Bronchial epithelial cell (primary cell): ENCODE results near the gene ZSWIM6. TPM values are rescaled to one million over a fixed set of nuclear protein-coding genes. Genes with fewer than 3 reads are reported as not detected.

Source experiments
- DNase-seq: peaks from one replicate; pipeline ENCODE4 v3.0.0-alpha.2; 2010; ENCODE audit warnings: low read depth
- FAIRE-seq: peaks from 2 replicates; lab custom pipeline; 2011; peaks lifted over from hg19 to GRCh38; lab: Jason Lieb, UNC
- H3K27me3 ChIP-seq: 2 replicates; pipeline ENCODE4 v1.5.1; 2011; ENCODE audit warnings: low read length; ENCODE audit not compliant: control insufficient read depth, insufficient read depth
- H3K36me3 ChIP-seq: 2 replicates; pipeline ENCODE4 v1.5.1; 2011; ENCODE audit warnings: low read length; ENCODE audit not compliant: control insufficient read depth, insufficient read depth
- H3K4me3 ChIP-seq: 2 replicates; pipeline ENCODE4 v1.5.1; 2011; ENCODE audit warnings: mild to moderate bottlenecking, low read depth, low read length, control low read depth
- CTCF ChIP-seq: IDR thresholded peaks from 2 replicates; pipeline ENCODE4 v1.5.1; 2011; ENCODE audit warnings: mild to moderate bottlenecking, moderate library complexity, low read length, control low read depth, inconsistent platforms; ENCODE audit not compliant: insufficient read depth, severe bottlenecking
- total RNA-seq: library from RNA; depleted of rRNA; stranded (reverse); fragments of >200 nt; gene quantifications from 2 replicates; pipeline ENCODE4 v1.2.1, GENCODE V29; 2014

ZSWIM6 gene
- total RNA-seq, 1 donor from 2014 or later: 5.8 TPM

DNA sequence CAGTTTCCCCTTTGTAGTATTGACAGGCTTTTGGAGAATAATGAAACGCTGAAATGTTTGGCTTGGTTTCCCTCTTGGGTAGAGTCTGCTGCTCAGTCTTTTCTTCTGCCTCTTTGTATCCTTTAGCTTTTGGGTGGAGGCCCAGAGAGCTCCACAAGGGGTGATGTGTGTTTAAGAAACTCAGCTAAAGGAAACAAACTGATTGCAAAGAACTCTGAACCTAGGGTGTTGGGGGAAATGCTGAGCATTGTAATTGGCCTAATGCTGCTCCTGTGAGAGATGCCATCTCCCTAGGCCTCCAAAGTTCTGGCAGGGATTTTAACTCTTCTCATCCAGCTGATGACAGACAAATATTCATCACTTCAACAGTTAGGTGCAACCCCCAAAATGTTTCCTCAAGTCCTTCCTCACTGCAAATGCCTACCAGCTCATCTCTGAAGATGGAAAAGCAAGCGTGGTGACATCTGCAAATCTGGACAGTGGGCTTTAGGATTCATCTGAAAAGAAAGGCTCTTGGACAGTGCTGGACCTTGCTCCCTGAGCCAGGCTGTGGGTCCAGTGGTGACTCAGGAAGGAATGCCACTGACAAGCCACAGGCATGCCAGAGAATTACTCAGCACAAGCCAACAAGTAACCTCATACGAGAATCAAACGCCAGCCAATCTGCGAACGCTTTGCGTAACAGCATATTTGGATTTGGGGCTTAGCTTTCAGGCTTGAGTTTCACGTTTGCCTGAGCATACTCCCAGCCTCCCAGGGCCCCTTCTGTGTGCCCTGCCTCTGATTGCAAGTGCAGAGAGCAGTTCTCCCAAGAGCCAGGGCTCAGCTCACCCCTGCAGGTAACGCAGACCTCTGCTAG lies 30.5 kb upstream of the ZSWIM6 start:
- Histone ChIP-seq H3K4me3 (no peak overlapping the region), H3K36me3 (no peaks in the 10 kb centered on the region), H3K27me3 (no peaks in the 10 kb centered on the region)
- DNase-seq: peak; percentile 98
- no peak for TF ChIP-seq CTCF
- peak; percentile 97 for FAIRE-seq

GRCh38 chr5:61302200-61302563 lies 29.9 kb upstream of the ZSWIM6 start:
- no peak for FAIRE-seq
- DNase-seq: no peak
- Histone ChIP-seq H3K36me3 (no peaks in the 10 kb centered on the region), H3K4me3 (no peak overlapping the region), H3K27me3 (no peaks in the 10 kb centered on the region)
- no peak for TF ChIP-seq CTCF

DNA sequence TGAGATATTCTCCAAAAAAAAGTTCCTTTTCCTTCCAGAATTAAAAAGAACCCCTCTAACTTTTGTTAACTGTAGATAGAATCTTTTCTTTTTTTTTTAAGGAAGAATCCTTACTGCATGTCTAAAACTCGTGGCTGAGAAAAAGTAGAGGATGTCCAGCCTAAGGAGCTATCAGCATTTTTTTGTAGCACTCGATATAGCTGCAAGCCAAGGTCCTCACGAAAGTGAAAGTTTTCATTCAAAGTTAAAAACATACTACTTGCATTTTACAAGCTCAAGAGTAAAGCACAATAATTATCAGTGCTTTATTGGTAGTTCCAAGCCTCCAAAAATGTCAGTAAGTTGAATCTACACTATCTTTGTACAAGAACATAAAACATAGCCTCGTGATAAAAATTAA lies 28.7 kb upstream of the ZSWIM6 start:
- FAIRE-seq (no peak), DNase-seq (no peak)
- TF ChIP-seq CTCF: no peak
- no peak overlapping the region for H3K4me3 ChIP-seq
- no peaks in the 10 kb centered on the region for H3K27me3 ChIP-seq
- H3K36me3 ChIP-seq: no peaks in the 10 kb centered on the region

DNA sequence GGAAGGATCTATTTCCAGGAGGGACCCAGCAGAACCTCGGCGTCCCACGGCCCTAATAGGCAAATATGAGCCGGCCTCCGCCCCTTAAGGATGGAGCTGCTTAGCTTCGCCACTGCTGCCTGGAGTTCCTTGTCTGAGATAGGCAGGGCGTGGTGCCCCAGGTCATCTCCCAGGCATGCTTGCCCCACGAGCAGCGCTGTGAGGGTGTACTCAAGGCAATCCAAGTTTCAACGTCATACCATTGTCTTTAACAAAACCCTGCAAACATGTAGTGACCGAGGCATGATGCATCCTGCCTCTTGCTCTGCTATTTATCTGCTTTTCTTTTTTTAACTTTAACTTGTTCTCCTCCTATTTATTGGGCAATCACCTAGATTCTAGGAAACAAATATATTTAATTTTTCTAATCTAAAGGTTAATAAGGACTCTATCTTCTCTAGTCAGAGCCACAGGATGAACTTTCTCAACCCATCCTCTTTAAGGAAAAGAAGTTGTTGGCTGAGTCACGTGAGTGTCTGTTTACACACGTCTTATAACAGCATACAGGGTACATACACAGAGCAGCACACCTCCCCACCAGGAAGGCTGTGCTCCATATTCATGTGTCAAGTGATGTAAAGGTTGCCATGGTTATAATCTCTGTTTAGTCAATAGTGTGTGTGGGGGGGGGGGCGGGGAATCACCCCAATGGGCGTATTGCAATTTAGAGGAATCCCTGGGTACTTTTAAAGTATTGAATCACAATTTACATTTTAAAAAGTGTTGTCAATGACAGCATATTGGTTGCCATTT lies 27.3 kb upstream of the ZSWIM6 start:
- Histone ChIP-seq H3K36me3 (no peaks in the 10 kb centered on the region), H3K4me3 (peak overlapping the region; percentile 34), H3K27me3 (no peaks in the 10 kb centered on the region)
- DNase-seq (peak; percentile 100), FAIRE-seq (no peak)
- no peak for TF ChIP-seq CTCF

DNA sequence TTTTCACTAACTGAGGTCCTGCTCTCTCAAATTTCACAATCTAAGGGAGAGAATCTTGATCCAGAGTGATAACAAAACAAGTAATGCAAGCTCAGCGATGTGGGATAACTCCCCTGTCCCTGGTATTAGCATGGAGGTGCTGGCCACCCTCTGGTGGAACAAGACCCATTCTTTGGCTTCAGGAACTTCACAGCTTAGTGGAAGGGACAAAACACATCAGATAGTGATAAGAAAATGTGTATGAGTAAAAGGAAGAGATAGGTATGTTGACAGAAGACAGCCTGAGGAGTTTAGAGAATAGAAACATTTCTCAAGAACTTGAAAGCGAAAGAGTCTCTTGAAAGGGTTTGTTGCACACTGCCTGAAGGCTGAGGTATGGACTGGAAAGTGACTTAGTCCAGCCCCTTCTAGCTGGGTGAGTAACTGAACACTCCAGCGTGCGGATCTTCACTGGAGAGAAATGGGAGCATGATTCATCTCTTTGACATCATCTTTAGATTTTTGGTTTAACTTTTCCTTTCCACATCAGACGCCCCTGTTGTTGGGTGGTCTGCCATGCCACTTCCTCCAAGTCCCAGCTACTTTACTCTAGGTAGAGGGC lies 25.4 kb upstream of the ZSWIM6 start:
- peak; percentile 84 for DNase-seq
- peak; percentile 36 for FAIRE-seq
- no peak for TF ChIP-seq CTCF
- Histone ChIP-seq H3K4me3 (no peak overlapping the region), H3K27me3 (no peaks in the 10 kb centered on the region), H3K36me3 (no peaks in the 10 kb centered on the region)
